Neural cell (in vitro differentiated cells): ENCODE data around the gene GPC1. TPM values are rescaled to one million over a fixed set of nuclear protein-coding genes. Genes with fewer than 3 reads are reported as not detected.

Experiments
- H2AFZ ChIP-seq: fragments of 200-600, 300-800 bp; sonication (generic), shearing (Covaris generic); 2 replicates; pipeline ENCODE4 v1.6.0; 2014; ENCODE audit warnings: low read depth, mild to moderate bottlenecking, antibody characterized with exemption, low read length, moderate library complexity
- H3F3A ChIP-seq: fragments of 200-600 bp; shearing (Covaris generic); 2 replicates; pipeline ENCODE4 v1.6.1; 2016; ENCODE audit warnings: mild to moderate bottlenecking, moderate library complexity, mixed read lengths, antibody characterized with exemption, low read length; ENCODE audit not compliant: insufficient read depth, poor library complexity, severe bottlenecking
- H3K27ac ChIP-seq: fragments of 200-600, 300-800 bp; sonication (generic), shearing (Covaris generic); 2 replicates; pipeline ENCODE4 v1.5.1; 2014; ENCODE audit warnings: mild to moderate bottlenecking, low read length, moderate library complexity
- H3K27me3 ChIP-seq: fragments of 300-800, 200-600 bp; sonication (generic), shearing (Covaris generic); 2 replicates; pipeline ENCODE4 v1.6.0; 2014; ENCODE audit warnings: mild to moderate bottlenecking, low read depth, low read length, moderate library complexity; ENCODE audit not compliant: insufficient read depth
- H3K36me3 ChIP-seq: fragments of 300-800, 200-600 bp; sonication (generic), shearing (Covaris generic); 2 replicates; pipeline ENCODE4 v1.5.1; 2014; ENCODE audit warnings: mild to moderate bottlenecking, antibody characterized with exemption, low read length, moderate library complexity; ENCODE audit not compliant: insufficient read depth
- H3K4me2 ChIP-seq: fragments of 300-800, 200-600 bp; sonication (generic), shearing (Covaris generic); 2 replicates; pipeline ENCODE4 v1.6.0; 2014; ENCODE audit warnings: mild to moderate bottlenecking, low read length
- H3K4me3 ChIP-seq: fragments of 300-800, 200-600 bp; sonication (generic), shearing (Covaris generic); 2 replicates; pipeline ENCODE4 v1.5.1; 2014; ENCODE audit warnings: mild to moderate bottlenecking, low read length, moderate library complexity
- H3K79me2 ChIP-seq: fragments of 200-600 bp; shearing (Covaris generic); replicated peaks from 2 replicates; pipeline ENCODE4 v1.6.0; 2014; ENCODE audit warnings: mild to moderate bottlenecking, low read length, moderate library complexity; ENCODE audit not compliant: insufficient read depth
- H3K9ac ChIP-seq: fragments of 300-800, 200-600 bp; sonication (generic), shearing (Covaris generic); 2 replicates; pipeline ENCODE4 v1.6.1; 2016; ENCODE audit warnings: mild to moderate bottlenecking, low read length, mixed read lengths
- H3K9me2 ChIP-seq: fragments of 200-600 bp; shearing (Covaris generic); 2 replicates; pipeline ENCODE4 v1.6.1; 2016; ENCODE audit warnings: mild to moderate bottlenecking, low read length, mixed read lengths; ENCODE audit not compliant: insufficient read depth
- H3K9me3 ChIP-seq: fragments of 200-600, 300-800 bp; sonication (generic), shearing (Covaris generic); 2 replicates; pipeline ENCODE4 v1.6.1; 2016; ENCODE audit warnings: mild to moderate bottlenecking, mixed run types, low read length, moderate library complexity, mixed read lengths
- H4K20me1 ChIP-seq: fragments of 200-600 bp; shearing (Covaris generic); 2 replicates; pipeline ENCODE4 v1.6.1; 2016; ENCODE audit warnings: mild to moderate bottlenecking, mixed run types; ENCODE audit not compliant: insufficient read depth
- CTCF ChIP-seq: fragments of 450-650 bp; IDR thresholded peaks from 2 replicates; pipeline ENCODE4 v1.5.1; 2014; ENCODE audit warnings: antibody characterized with exemption, mild to moderate bottlenecking, moderate library complexity; ENCODE audit not compliant: poor library complexity, severe bottlenecking
- EP300 ChIP-seq: fragments of 450-650 bp; conservative IDR thresholded peaks from 2 replicates; pipeline ENCODE4 v1.6.1; 2014; ENCODE audit warnings: antibody characterized with exemption, mild to moderate bottlenecking, moderate library complexity; ENCODE audit not compliant: poor library complexity, severe bottlenecking
- EZH2 ChIP-seq: fragments of 200-600, 300-800 bp; shearing (Covaris generic), sonication (generic); IDR thresholded peaks from 2 replicates; pipeline ENCODE4 v1.6.1; 2014; ENCODE audit warnings: antibody characterized with exemption, low read length, borderline replicate concordance, mild to moderate bottlenecking; ENCODE audit not compliant: insufficient read depth, poor library complexity, severe bottlenecking
- MXI1 ChIP-seq: fragments of 450-650 bp; conservative IDR thresholded peaks from 2 replicates; pipeline ENCODE4 v1.6.1; 2014; ENCODE audit warnings: antibody characterized with exemption, mild to moderate bottlenecking; ENCODE audit not compliant: poor library complexity, severe bottlenecking
- POLR2AphosphoS5 ChIP-seq: IDR thresholded peaks from 2 replicates; pipeline ENCODE4 v1.6.1; 2012
- RAD21 ChIP-seq: fragments of 450-650 bp; conservative IDR thresholded peaks from 2 replicates; pipeline ENCODE4 v1.6.1; 2014; ENCODE audit warnings: antibody characterized with exemption, mild to moderate bottlenecking, moderate library complexity
- REST ChIP-seq: IDR thresholded peaks from 2 replicates; pipeline ENCODE4 v1.6.1; 2012; ENCODE audit warnings: borderline replicate concordance
- SMC3 ChIP-seq: fragments of 450-650 bp; conservative IDR thresholded peaks from 2 replicates; pipeline ENCODE4 v1.6.1; 2014; ENCODE audit warnings: antibody characterized with exemption, mild to moderate bottlenecking, moderate library complexity; ENCODE audit not compliant: poor library complexity
- TAF1 ChIP-seq: IDR thresholded peaks from 2 replicates; pipeline ENCODE4 v1.6.1; 2012; ENCODE audit warnings: low read depth
- polyA plus RNA-seq: library from polyadenylated mRNA; depleted of rRNA; stranded (reverse); fragments of >200 nt; gene quantifications from 2 replicates; pipeline ENCODE4 v1.2.3, GENCODE V29; 2014

The GPC1 gene
- polyA plus RNA-seq, 1 donor from 2014 or later, result 74.0 TPM

GRCh38 chr2:240453461-240454105 is 18.1 kb downstream of the GPC1 start:
- no peak overlapping the region for H2AFZ ChIP-seq
- peak overlapping the region; percentile 90 for H3K4me2 ChIP-seq
- peak overlapping the region; percentile 95 for H3K27ac ChIP-seq
- peak overlapping the region; percentile 96 for H3K9ac ChIP-seq
- no peaks in the 10 kb centered on the region for H3K9me2 ChIP-seq
- no peaks in the 10 kb centered on the region for H3F3A ChIP-seq
- H3K9me3 ChIP-seq, result no peaks in the 10 kb centered on the region
- peak overlapping the region; percentile 93 for H3K4me3 ChIP-seq
- no peaks in the 10 kb centered on the region for H3K27me3 ChIP-seq
- no peaks in the 10 kb centered on the region for H4K20me1 ChIP-seq
- no peaks in the 10 kb centered on the region for H3K36me3 ChIP-seq
- peak; percentile 54 for TF ChIP-seq MXI1
- no peak for TF ChIP-seq CTCF
- peak; percentile 43 for TF ChIP-seq EP300
- TF ChIP-seq SMC3, result no peak
- peak; percentile 70 for TF ChIP-seq POLR2AphosphoS5
- no peak for TF ChIP-seq TAF1
- TF ChIP-seq RAD21, result no peak
- TF ChIP-seq REST, result peak; percentile 13
- H3K79me2 ChIP-seq, result peaks cover 57% of the 10 kb centered on the region

- Histone ChIP-seq H3K9me3 (no peaks in the 10 kb centered on the region), H3K9me2 (no peaks in the 10 kb centered on the region), H3F3A (no peaks in the 10 kb centered on the region), H3K9ac (peak overlapping the region; percentile 96), H3K36me3 (no peaks in the 10 kb centered on the region), H4K20me1 (no peaks in the 10 kb centered on the region), H3K4me2 (peak overlapping the region; percentile 90), H2AFZ (no peak overlapping the region), H3K4me3 (peak overlapping the region; percentile 93), H3K79me2 (peaks cover 51% of the 10 kb centered on the region), H3K27ac (peak overlapping the region; percentile 95), H3K27me3 (no peaks in the 10 kb centered on the region)
- TF ChIP-seq MXI1 (no peak), REST (peak; percentile 34), EZH2 (no peak), TAF1 (peak; percentile 53), RAD21 (no peak), POLR2AphosphoS5 (no peak), CTCF (no peak), EP300 (no peak), SMC3 (no peak)
Observed at GRCh38 chr2:240454106-240454901, 18.8 kb downstream of the GPC1 start.
